GM18858 (cell line): ENCODE results near the gene PRKN.
"Not testable (repeated sequence)": the region's sequence is repeated elsewhere in the genome, so short reads cannot be mapped to it uniquely, and the experiment has no call there.

ENCODE experiments used
- ATAC-seq: cut with Tn5 transposase; IDR thresholded peaks from one replicate; pipeline ENCODE4 v1.9.1; 2021; ENCODE audit not compliant: unreplicated experiment

PRKN gene

DNA sequence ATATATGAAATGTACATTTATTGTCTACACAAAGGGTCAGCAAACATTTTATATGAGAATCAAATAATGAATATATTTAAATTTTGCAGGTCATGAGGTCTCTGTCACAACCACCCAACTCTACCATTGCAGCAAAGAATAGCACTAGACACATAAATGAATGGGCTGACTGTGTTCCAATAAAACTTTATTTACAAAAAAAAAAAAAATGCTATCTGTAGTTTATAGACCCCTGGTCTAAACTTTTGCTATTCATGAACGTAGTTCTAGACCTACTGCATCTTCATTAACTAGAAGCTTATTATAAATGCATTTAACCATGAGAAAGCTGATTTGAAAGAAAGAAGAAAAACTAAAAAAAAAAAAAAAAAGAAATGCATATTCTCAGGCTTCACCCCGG is 842.8 kb downstream of the PRKN start:
- no peak for ATAC-seq

DNA sequence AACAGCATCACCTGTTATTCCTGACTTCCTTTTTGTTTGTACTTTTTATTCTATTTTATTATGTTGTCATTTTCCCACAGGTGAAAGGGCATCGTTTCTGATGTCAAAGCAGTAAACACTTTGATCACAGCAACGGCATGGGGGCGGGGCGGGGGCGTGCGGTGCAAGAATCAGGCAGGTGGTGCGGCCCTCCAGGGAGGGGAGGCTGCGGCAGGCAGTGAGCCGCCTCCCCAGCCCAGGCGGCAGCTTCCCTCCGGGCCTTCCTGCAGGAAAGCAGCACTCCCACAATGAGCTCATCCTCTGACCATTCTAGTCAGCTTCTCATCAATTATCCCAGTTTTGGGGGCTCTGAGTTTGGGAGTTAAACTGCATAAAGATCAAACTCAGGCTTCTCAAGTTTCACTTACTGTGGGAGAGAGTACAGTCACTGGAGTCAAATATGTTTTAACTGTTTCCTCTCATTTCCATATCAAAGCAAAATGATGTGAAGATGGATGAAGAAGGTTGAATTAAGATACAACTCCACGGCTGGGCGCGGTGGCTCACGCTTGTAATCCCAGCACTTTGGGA is 845.3 kb downstream of the PRKN start:
- ATAC-seq = no peak

DNA sequence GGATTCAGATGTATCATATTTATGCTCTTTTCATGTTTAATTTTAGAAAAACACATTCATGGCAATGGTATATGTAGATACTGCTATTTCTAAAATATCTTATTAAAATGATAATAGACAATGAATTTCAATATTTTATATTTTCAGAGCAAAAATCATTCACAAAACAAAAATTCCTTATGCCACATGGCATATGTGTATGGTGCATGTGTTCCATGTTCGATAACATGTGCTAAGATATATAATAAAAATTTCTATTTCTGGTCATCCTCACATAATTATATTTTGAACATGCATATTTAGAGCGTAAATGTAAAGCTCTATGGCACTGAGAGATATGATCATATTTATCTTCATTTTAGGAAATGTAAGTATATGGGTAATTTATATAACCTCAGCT is 847.5 kb downstream of the PRKN start:
- no peak for ATAC-seq

- ATAC-seq = no peak
Measured at GRCh38 chr6:161876231-161876630, 851.3 kb downstream of the PRKN start.

- no peak for ATAC-seq
Measured at GRCh38 chr6:161870236-161870901, 857.2 kb downstream of the PRKN start.

- ATAC-seq = no peak
Measured at GRCh38 chr6:161869491-161869890, 858.1 kb downstream of the PRKN start.

- no peak for ATAC-seq
Measured at GRCh38 chr6:161866570-161866969, 861.0 kb downstream of the PRKN start.

GRCh38 chr6:161861061-161861460 is 866.5 kb downstream of the PRKN start:
- not testable (repeated sequence) for ATAC-seq

GRCh38 chr6:161853657-161854056 is 873.9 kb downstream of the PRKN start:
- no peak for ATAC-seq

GRCh38 chr6:161851486-161851885 is 876.1 kb downstream of the PRKN start:
- ATAC-seq = not testable (repeated sequence)

DNA sequence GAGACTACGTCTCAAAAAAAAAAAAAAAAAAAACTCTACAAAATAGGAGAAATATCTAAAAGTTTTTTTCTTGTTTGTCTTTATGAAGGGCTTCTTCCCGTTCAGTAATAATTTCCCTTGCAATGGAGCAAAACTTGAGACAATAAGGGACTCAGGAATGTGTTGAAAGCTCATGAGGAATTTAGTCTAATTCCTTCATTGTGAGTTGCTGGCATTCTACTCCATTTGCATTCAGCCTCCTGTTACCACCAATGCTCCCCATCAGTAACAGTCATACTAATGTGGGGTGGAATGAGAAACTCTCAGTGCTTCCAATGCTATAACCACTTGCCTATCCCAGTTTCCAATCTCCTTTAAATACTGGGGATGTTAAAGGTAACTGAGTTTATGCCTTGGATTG is 877.0 kb downstream of the PRKN start:
- no peak for ATAC-seq

GRCh38 chr6:161847628-161848027 is 879.9 kb downstream of the PRKN start:
- no peak for ATAC-seq

GRCh38 chr6:161844804-161845203 is 882.8 kb downstream of the PRKN start:
- ATAC-seq = no peak

GRCh38 chr6:161843066-161843465 is 884.5 kb downstream of the PRKN start:
- ATAC-seq = no peak

DNA sequence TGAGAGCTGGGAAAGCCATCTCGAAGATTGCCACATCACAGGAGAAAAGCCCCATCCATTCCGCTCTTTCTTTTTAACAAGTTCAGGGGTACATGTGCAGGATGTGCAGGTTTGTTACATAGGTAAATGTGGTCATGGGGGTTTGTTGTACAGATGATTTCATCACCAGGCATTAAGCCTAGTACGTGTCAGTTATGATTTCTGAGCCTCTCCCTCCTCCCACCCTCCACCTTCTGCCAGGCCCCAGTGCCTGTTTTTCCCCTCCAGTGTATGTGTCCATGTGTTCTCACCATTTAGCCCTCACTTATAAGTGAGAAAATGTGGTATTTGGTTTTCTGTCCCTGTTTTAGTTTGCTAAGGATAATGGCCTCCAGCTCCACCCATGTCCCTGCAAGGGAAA is 887.2 kb downstream of the PRKN start:
- no peak for ATAC-seq

DNA sequence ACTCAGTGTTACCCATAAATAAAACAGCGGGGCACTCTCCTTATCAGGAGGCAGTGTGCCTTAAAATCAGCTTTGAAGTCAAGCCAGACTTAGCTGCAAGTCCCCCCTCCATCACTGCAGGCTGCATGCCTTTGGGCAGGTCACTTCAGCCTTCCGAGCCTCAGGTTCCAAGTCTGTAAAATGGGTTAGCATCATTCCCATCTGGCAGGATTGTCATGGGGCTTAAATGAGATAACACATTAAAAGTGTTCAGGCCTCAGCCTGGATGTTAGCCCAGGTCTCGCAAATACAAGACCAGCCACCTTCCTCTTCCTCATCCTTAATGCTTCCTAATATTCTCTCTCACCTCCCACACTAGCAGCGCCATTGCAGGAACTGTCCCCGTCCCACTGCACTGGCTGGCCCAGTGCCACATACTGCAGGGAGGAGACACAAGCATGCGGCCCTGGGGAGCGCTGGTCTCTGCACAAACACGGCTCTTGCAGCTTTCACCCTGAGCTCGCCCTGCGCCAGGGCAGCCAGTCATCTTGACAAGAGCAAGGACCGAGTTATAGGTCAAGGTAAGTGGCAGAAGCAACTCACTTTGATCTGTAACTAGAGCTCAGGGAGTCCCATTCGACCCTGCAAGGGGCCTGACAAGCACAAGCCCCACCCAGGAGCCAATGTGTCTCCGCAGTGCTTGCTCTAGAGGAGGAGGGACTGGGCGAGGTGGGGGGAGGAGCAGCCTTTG is 889.1 kb downstream of the PRKN start:
- no peak for ATAC-seq

GRCh38 chr6:161837854-161838253 is 889.7 kb downstream of the PRKN start:
- ATAC-seq = no peak

DNA sequence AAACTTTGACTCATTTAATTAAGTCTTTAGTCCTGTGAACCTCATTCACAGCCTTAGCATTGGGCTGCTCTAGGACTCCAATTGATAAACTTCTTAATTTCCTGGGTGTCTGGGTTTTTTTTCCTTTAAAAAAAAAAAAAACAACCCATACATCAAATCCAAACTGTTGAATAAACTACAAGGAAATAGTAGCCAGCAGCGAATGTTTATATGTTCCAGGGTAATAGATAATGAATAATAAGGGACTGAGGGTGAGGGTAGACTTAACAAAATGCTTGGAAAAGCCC is 890.2 kb downstream of the PRKN start:
- no peak for ATAC-seq

- no peak for ATAC-seq
Measured at GRCh38 chr6:161836643-161837448, 890.7 kb downstream of the PRKN start.

- ATAC-seq = no peak
Measured at GRCh38 chr6:161835500-161836215, 891.9 kb downstream of the PRKN start.

- no peak for ATAC-seq
Measured at GRCh38 chr6:161834426-161834825, 893.1 kb downstream of the PRKN start.
